B cell (primary cell): ENCODE measurements around the gene YARS1. TPM values are rescaled to one million over a fixed set of nuclear protein-coding genes. Genes with fewer than 3 reads are reported as not detected.

Source experiments
- ATAC-seq: fragments of 200-7000 bp; cut with Tn5 transposase; one replicate; pipeline ENCODE4 v1.10.0; 2021; ENCODE audit warnings: low read depth, mild to moderate bottlenecking, moderate number of reproducible peaks, moderate library complexity
- CTCF ChIA-PET: fragments of 350-600 bp; sonication (Branson Sonifier 250); formaldehyde crosslinking; loops from one replicate; lab custom pipeline; 2021; ENCODE audit warnings: antibody characterized with exemption, inconsistent platforms; lab: Charles Lee
- POLR2A ChIA-PET: fragments of 350-600 bp; sonication (Branson Sonifier 250); formaldehyde crosslinking; loops from one replicate; lab custom pipeline; 2021; ENCODE audit warnings: antibody characterized with exemption; lab: Charles Lee
- DNase-seq: peaks from one replicate; pipeline ENCODE4 v3.0.0; 2013
- H2AFZ ChIP-seq: 2 replicates; pipeline ENCODE4 v1.6.1; 2012; ENCODE audit warnings: mild to moderate bottlenecking, low read depth, low read length; ENCODE audit not compliant: insufficient read depth, poor library complexity, severe bottlenecking
- H3K27ac ChIP-seq, 2 donors: 1 replicate in 1 of 2; 2 replicates in 1 of 2; pipeline ENCODE4 v1.5.1; 2012 to 2013; ENCODE audit warnings: low read length in 2 of 2, mild to moderate bottlenecking in 2 of 2, moderate library complexity in 1 of 2
- H3K27me3 ChIP-seq, 4 experiments: fragments of 200-600 bp in 1 of 4; sonication (generic) in 1 of 4; replicated peaks in 1 of 4; 1 replicate in 2 of 4; 2 replicates in 2 of 4; pipeline versions ENCODE4 v1.6.1 to v1.7.0; 2013 to 2016; ENCODE audit warnings: low read length in 3 of 4, mild to moderate bottlenecking in 2 of 4, mixed read lengths in 1 of 4, moderate library complexity in 1 of 4; ENCODE audit not compliant: insufficient read depth in 4 of 4, control insufficient read depth in 3 of 4; ENCODE audit errors: control extremely low read depth in 1 of 4
- H3K36me3 ChIP-seq, 2 experiments: replicated peaks in 1 of 2; 1 replicate in 1 of 2; 2 replicates in 1 of 2; pipeline versions ENCODE4 v1.6.1 to v1.7.1; 2013; ENCODE audit warnings: low read length in 1 of 2; ENCODE audit not compliant: insufficient read depth in 2 of 2, control insufficient read depth in 1 of 2; ENCODE audit errors: control extremely low read depth in 1 of 2, extremely low read depth in 1 of 2
- H3K4me1 ChIP-seq, 2 donors: fragments of 200-600 bp in 1 of 2; sonication (generic) in 1 of 2; 1 replicate in 1 of 2; 2 replicates in 1 of 2; pipeline versions ENCODE4 v1.5.1 to v1.6.1; 2013 to 2017; ENCODE audit warnings: low read length in 2 of 2; ENCODE audit not compliant: control insufficient read depth in 2 of 2, insufficient read depth in 2 of 2
- H3K4me2 ChIP-seq: replicated peaks from 2 replicates; pipeline ENCODE3; 2012; ENCODE audit warnings: mild to moderate bottlenecking, low read depth, low read length; ENCODE audit not compliant: poor library complexity, severe bottlenecking
- H3K4me3 ChIP-seq, 5 experiments: fragments of 200-600 bp in 1 of 5; sonication (generic) in 1 of 5; 1 replicate in 3 of 5; 2 replicates in 2 of 5; pipeline versions ENCODE4 v1.5.1 to v1.7.0; 2011 to 2016; ENCODE audit warnings: low read length in 4 of 5, mild to moderate bottlenecking in 4 of 5, low read depth in 2 of 5, control low read depth in 1 of 5, moderate library complexity in 1 of 5; ENCODE audit not compliant: insufficient read depth in 1 of 5; ENCODE audit errors: control extremely low read depth in 1 of 5, extremely low read depth in 1 of 5
- H3K79me2 ChIP-seq: fragments of 200-600 bp; sonication (generic); one replicate; pipeline ENCODE4 v1.6.0; 2016; ENCODE audit warnings: low read length; ENCODE audit not compliant: control insufficient read depth, insufficient read depth
- H3K9ac ChIP-seq: fragments of 200-600 bp; sonication (generic); 2 replicates; pipeline ENCODE4 v1.6.1; 2017; ENCODE audit warnings: mild to moderate bottlenecking, low read length, moderate library complexity
- H3K9me3 ChIP-seq, 3 donors: one replicate each; pipeline versions ENCODE4 v1.6.1 to v1.7.1; 2013; ENCODE audit warnings: low read length in 2 of 3; ENCODE audit not compliant: control insufficient read depth in 2 of 3, insufficient read depth in 1 of 3; ENCODE audit errors: control extremely low read depth in 1 of 3
- H4K20me1 ChIP-seq: 2 replicates; pipeline ENCODE4 v1.6.0; 2012; ENCODE audit warnings: mild to moderate bottlenecking, low read length; ENCODE audit not compliant: insufficient read depth, control insufficient read depth, poor library complexity, severe bottlenecking
- H3K27ac Mint-ChIP-seq: one replicate; pipeline ENCODE4 v1.8.0; 2021; ENCODE audit warnings: mixed read lengths
- H3K27me3 Mint-ChIP-seq: one replicate; pipeline ENCODE4 v1.8.0; 2021; ENCODE audit warnings: mixed read lengths
- H3K4me1 Mint-ChIP-seq: one replicate; pipeline ENCODE4 v1.8.0; 2021; ENCODE audit warnings: mixed read lengths
- H3K4me3 Mint-ChIP-seq: one replicate; pipeline ENCODE4 v1.8.0; 2021; ENCODE audit warnings: mixed read lengths
- H3K9me3 Mint-ChIP-seq: one replicate; pipeline ENCODE4 v1.8.0; 2022; ENCODE audit warnings: mixed read lengths; ENCODE audit not compliant: insufficient read depth
- EZH2 ChIP-seq: IDR thresholded peaks from 2 replicates; pipeline ENCODE4 v1.6.1; 2012; ENCODE audit warnings: borderline replicate concordance, low read depth, mild to moderate bottlenecking, moderate library complexity, low read length; ENCODE audit not compliant: insufficient read depth, poor library complexity, severe bottlenecking
- WGBS: methylation state at CpG from one replicate; pipeline ENCODE4 v1.1.5; 2013; ENCODE audit warnings: missing lambda C conversion rate; ENCODE audit not compliant: insufficient coverage; 5-methylcytosine and 5-hydroxymethylcytosine counted together
- intact Hi-C: fragments of 100-400 bp; cut with micrococcal nuclease; formaldehyde crosslinking; loops from one replicate; pipeline ENCODE4 v1.10.0; 2022
- polyA plus RNA-seq: library from polyadenylated mRNA; depleted of rRNA; stranded (reverse); fragments of >200 nt; gene quantifications from 2 replicates; pipeline ENCODE4 v1.2.3, GENCODE V29; 2012
- total RNA-seq, 2 donors: library from RNA; stranded (reverse); fragments of 120-200 nt in 1 of 2; gene quantifications; 1 replicate in 1 of 2; 2 replicates in 1 of 2; pipeline versions ENCODE4 v1.2.3 to v1.2.4, GENCODE V29; 2013 to 2022
- TF ChIP-seq, protein P1 (sequence below): fragments of 200-600 bp; IDR thresholded peaks from one replicate; pipeline ENCODE4 v1.8.0; 2022; ENCODE audit warnings: antibody characterized with exemption, mild to moderate bottlenecking

Gene YARS1
- total and polyA plus RNA-seq, 2 donors (not counting 1 experiment from before 2014, with no cell fraction given), result 33.0 to 73.2 TPM

DNA sequence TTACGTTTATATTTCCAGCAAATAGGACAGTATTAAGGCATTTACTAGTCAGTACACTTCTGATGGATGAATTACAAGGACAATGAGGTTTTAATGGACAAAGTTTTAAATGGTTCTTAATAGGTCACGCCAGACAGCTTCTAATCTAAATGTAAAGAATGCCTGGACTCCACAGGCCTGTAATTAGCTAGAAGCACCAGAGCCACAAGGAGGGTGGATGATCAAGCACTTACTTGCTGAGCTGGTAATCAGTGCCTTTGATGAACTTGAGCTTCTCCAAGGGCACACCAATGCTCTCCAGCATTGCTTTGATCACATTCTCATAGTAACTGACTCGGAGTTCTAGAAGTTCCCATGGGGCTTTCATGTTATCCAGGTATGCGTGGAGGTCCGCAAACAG lies 6.8 kb downstream of the YARS1 start:
- Histone ChIP-seq H4K20me1 (peaks cover 26% of the 10 kb centered on the region), H3K9ac (no peak overlapping the region), H3K4me2 (no peak overlapping the region), H3K4me3 (no peak overlapping the region), H3K27ac (no peak overlapping the region), H2AFZ (no peak overlapping the region), H3K9me3 (no peaks in the 10 kb centered on the region), H3K79me2 (peaks cover 61% of the 10 kb centered on the region), H3K4me1 (peaks cover 2% of the 10 kb centered on the region in 2 donors), H3K36me3 (peaks cover 3 to 30% of the 10 kb centered on the region in 2 experiments), H3K27me3 (no peaks in the 10 kb centered on the region)
- no peaks in the 10 kb centered on the region for H3K9me3 Mint-ChIP-seq
- 100% methylated on average over 4 of the region's 5 CpGs for WGBS
- H3K27me3 Mint-ChIP-seq, result no peaks in the 10 kb centered on the region
- no peak overlapping the region for H3K4me3 Mint-ChIP-seq
- no peak overlapping the region for H3K27ac Mint-ChIP-seq
- TF ChIP-seq, protein P1, sequence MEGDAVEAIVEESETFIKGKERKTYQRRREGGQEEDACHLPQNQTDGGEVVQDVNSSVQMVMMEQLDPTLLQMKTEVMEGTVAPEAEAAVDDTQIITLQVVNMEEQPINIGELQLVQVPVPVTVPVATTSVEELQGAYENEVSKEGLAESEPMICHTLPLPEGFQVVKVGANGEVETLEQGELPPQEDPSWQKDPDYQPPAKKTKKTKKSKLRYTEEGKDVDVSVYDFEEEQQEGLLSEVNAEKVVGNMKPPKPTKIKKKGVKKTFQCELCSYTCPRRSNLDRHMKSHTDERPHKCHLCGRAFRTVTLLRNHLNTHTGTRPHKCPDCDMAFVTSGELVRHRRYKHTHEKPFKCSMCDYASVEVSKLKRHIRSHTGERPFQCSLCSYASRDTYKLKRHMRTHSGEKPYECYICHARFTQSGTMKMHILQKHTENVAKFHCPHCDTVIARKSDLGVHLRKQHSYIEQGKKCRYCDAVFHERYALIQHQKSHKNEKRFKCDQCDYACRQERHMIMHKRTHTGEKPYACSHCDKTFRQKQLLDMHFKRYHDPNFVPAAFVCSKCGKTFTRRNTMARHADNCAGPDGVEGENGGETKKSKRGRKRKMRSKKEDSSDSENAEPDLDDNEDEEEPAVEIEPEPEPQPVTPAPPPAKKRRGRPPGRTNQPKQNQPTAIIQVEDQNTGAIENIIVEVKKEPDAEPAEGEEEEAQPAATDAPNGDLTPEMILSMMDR, result no peak
- TF ChIP-seq EZH2, result no peak
- ChIA-PET CTCF (interaction anchor here (1.8 kb wide), 1 partner anchor 37 kb away, joined by 5 read pairs; no protein-coding TSS in a partner anchor), POLR2A (no interaction called here)
- no peak for DNase-seq
- intact Hi-C loops, result loop anchor here (10.0 kb wide), 2 partner anchors 706 to 1166 kb away; partner anchors contain the start of genes KPNA6 and PEF1
- ATAC-seq, result no peak
- H3K4me1 Mint-ChIP-seq, result peaks cover 24% of the 10 kb centered on the region

DNA sequence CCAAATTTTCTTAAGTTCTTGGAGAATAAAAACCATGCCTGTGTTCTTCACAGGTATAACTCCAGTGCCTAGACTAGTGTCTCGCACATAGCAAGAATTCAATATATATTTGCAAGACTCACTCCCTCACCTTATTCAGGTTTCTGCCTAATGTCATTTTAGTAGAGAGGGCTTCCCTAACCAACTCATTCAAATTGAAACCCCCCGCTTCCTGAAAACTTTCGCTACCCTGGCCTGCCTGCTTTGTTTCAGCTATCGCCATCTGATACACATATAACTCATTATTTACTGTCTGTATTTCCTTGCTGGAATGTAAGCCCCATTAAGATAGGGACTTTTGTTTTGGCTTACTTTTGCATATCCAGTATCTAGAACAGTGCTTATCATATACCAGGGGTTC lies 8.6 kb downstream of the YARS1 start:
- Histone ChIP-seq H3K36me3 (peaks cover 3 to 33% of the 10 kb centered on the region in 2 experiments), H3K9me3 (peaks cover 0 to 6% (median 0%) of the 10 kb centered on the region in 3 donors), H3K27ac (no peak overlapping the region), H3K9ac (no peak overlapping the region), H3K79me2 (peaks cover 44% of the 10 kb centered on the region), H3K4me3 (no peak overlapping the region), H3K4me2 (no peak overlapping the region), H4K20me1 (peaks cover 26% of the 10 kb centered on the region), H3K27me3 (no peaks in the 10 kb centered on the region), H2AFZ (no peak overlapping the region), H3K4me1 (no peaks in the 10 kb centered on the region)
- no peak for TF ChIP-seq EZH2
- TF ChIP-seq, protein P1, result no peak
- no peak for ATAC-seq
- CTCF ChIA-PET, result interaction anchor here (1.2 kb wide), 1 partner anchor 9 kb away, joined by 4 read pairs; the partner anchor contains the start of genes S100PBP and YARS1
- no peak overlapping the region for H3K4me3 Mint-ChIP-seq
- WGBS, result no CpG with 5 or more reads among the region's 4 CpGs
- H3K27me3 Mint-ChIP-seq, result no peaks in the 10 kb centered on the region
- POLR2A ChIA-PET, result no interaction called here
- no peaks in the 10 kb centered on the region for H3K9me3 Mint-ChIP-seq
- intact Hi-C loops, result no loop called here
- H3K27ac Mint-ChIP-seq, result no peak overlapping the region
- no peak for DNase-seq
- peaks cover 12% of the 10 kb centered on the region for H3K4me1 Mint-ChIP-seq
